Uterus (tissue), 4 donors: Measurements from ENCODE around the gene SH3PXD2A. TPM values are rescaled to one million over a fixed set of nuclear protein-coding genes. Genes with fewer than 3 reads are reported as not detected.

ENCODE experiments used
- DNase-seq, 2 donors: peaks; one replicate each; pipeline ENCODE4 v3.0.0-alpha.2; 2019 to 2020
- H3K27ac ChIP-seq, 2 donors: fragments of 200-600 bp; sonication (generic); 1 replicate in 1 of 2; 2 replicates in 1 of 2; pipeline ENCODE4 v1.5.1; 2016 to 2018
- H3K27me3 ChIP-seq, 2 donors: fragments of 200-600 bp; sonication (generic); one replicate each; pipeline ENCODE4 v1.5.1; 2018 to 2019; ENCODE audit warnings: control low read depth in 1 of 2
- H3K36me3 ChIP-seq, 2 donors: fragments of 200-600 bp; sonication (generic); one replicate each; pipeline ENCODE4 v1.5.1; 2019; ENCODE audit warnings: control low read depth in 1 of 2
- H3K4me1 ChIP-seq, 2 donors: fragments of 200-600 bp; sonication (generic); one replicate each; pipeline ENCODE4 v1.5.1; 2018 to 2019; ENCODE audit warnings: control low read depth in 1 of 2
- H3K4me3 ChIP-seq, 2 donors: fragments of 200-600 bp; sonication (generic); 1 replicate in 1 of 2; 2 replicates in 1 of 2; pipeline ENCODE4 v1.5.1; 2018 to 2019; ENCODE audit warnings: mild to moderate bottlenecking in 1 of 2
- H3K9me3 ChIP-seq, 2 donors: fragments of 200-600 bp; sonication (generic); one replicate each; pipeline ENCODE4 v1.5.1; 2019; ENCODE audit warnings: control low read depth in 1 of 2
- CTCF ChIP-seq, 4 experiments: fragments of 200-600 bp in 2 of 4; fragments of 450-650 bp in 2 of 4; sonication (generic) in 2 of 4; IDR thresholded peaks; one replicate each; pipeline ENCODE4 v1.5.1; 2016 to 2019; ENCODE audit warnings: antibody characterized with exemption in 4 of 4, mild to moderate bottlenecking in 2 of 4, moderate library complexity in 1 of 4
- POLR2A ChIP-seq, 2 donors: fragments of 450-650 bp; IDR thresholded peaks; one replicate each; pipeline ENCODE4 v1.6.1; 2016; ENCODE audit warnings: antibody characterized with exemption in 2 of 2, mild to moderate bottlenecking in 1 of 2, moderate library complexity in 1 of 2
- intact Hi-C: fragments of 100-400 bp; cut with DNase I; formaldehyde crosslinking; loops from one replicate; pipeline ENCODE4 v1.15.1; 2023; ENCODE audit warnings: low total_unique reads
- total RNA-seq, 4 donors: library from RNA; depleted of rRNA in 3 of 4; stranded (reverse); fragments of >200 nt in 3 of 4; gene quantifications; one replicate each; pipeline versions ENCODE4 v1.1.0 to v1.2.4, GENCODE V29; 2014 to 2023
- donor health status: DM: yes; HTN: yes; CAD: no.

Gene SH3PXD2A
- total RNA-seq, 4 donors from 2014 or later, result 12.6 to 117 (median 46.6) TPM

- TF ChIP-seq POLR2A (IDR thresholded peaks at IDR 0.05) (no peak), CTCF (IDR thresholded peaks at IDR 0.05) (no peak)
- no peak overlapping the region for H3K4me3 ChIP-seq
- DNase-seq, result peak in 1 of 2 donors; percentile 9
- no peaks in the 10 kb centered on the region for H3K9me3 ChIP-seq
- H3K4me1 ChIP-seq, result peaks cover 6 to 18% of the 10 kb centered on the region in 2 donors
- H3K27me3 ChIP-seq, result no peaks in the 10 kb centered on the region
- H3K27ac ChIP-seq, result peak overlapping the region in 1 of 2 donors; percentile 24
- H3K36me3 ChIP-seq, result no peaks in the 10 kb centered on the region
- intact Hi-C loops, result no loop called here
Measured at GRCh38 chr10:103550229-103550628, 305.1 kb downstream of the SH3PXD2A start.

- no peak for DNase-seq
- intact Hi-C loops, result no loop called here
- no peak overlapping the region for H3K4me3 ChIP-seq
- TF ChIP-seq CTCF (IDR thresholded peaks at IDR 0.05), result no peak
- no peak for TF ChIP-seq POLR2A (IDR thresholded peaks at IDR 0.05)
- peaks cover 6 to 8% of the 10 kb centered on the region in 2 donors for H3K4me1 ChIP-seq
- H3K9me3 ChIP-seq, result no peaks in the 10 kb centered on the region
- no peaks in the 10 kb centered on the region for H3K27me3 ChIP-seq
- H3K36me3 ChIP-seq, result no peaks in the 10 kb centered on the region
- peak overlapping the region in 1 of 2 donors; percentile 24 for H3K27ac ChIP-seq
Measured at GRCh38 chr10:103549349-103549685, 306.1 kb downstream of the SH3PXD2A start.

GRCh38 chr10:103548581-103549348 is 306.6 kb downstream of the SH3PXD2A start:
- TF ChIP-seq POLR2A (IDR thresholded peaks at IDR 0.05) (no peak), CTCF (IDR thresholded peaks at IDR 0.05) (no peak)
- Histone ChIP-seq H3K27me3 (no peaks in the 10 kb centered on the region), H3K27ac (peak overlapping the region; percentile 24 to 73), H3K4me3 (no peak overlapping the region), H3K36me3 (no peaks in the 10 kb centered on the region), H3K9me3 (no peaks in the 10 kb centered on the region), H3K4me1 (peaks cover 6 to 10% of the 10 kb centered on the region in 2 donors)
- intact Hi-C loops, result no loop called here
- peak in 1 of 2 donors; percentile 11 for DNase-seq

- TF ChIP-seq CTCF (IDR thresholded peaks at IDR 0.05) (no peak), POLR2A (IDR thresholded peaks at IDR 0.05) (no peak)
- peaks cover 6 to 15% of the 10 kb centered on the region in 2 donors for H3K4me1 ChIP-seq
- intact Hi-C loops, result no loop called here
- no peaks in the 10 kb centered on the region for H3K36me3 ChIP-seq
- H3K9me3 ChIP-seq, result no peaks in the 10 kb centered on the region
- H3K4me3 ChIP-seq, result no peak overlapping the region
- H3K27me3 ChIP-seq, result no peaks in the 10 kb centered on the region
- H3K27ac ChIP-seq, result peak overlapping the region; percentile 73 to 84
- DNase-seq, result peak in 1 of 2 donors; percentile 2
Measured at GRCh38 chr10:103548006-103548405, 307.4 kb downstream of the SH3PXD2A start.

GRCh38 chr10:103547391-103547946 is 307.9 kb downstream of the SH3PXD2A start:
- Histone ChIP-seq H3K27me3 (no peaks in the 10 kb centered on the region), H3K4me1 (peaks cover 6 to 15% of the 10 kb centered on the region in 2 donors), H3K4me3 (no peak overlapping the region), H3K27ac (peak overlapping the region; percentile 73 to 84), H3K36me3 (no peaks in the 10 kb centered on the region), H3K9me3 (no peaks in the 10 kb centered on the region)
- intact Hi-C loops, result no loop called here
- DNase-seq, result peak; percentile 52 to 64
- TF ChIP-seq POLR2A (IDR thresholded peaks at IDR 0.05) (no peak), CTCF (IDR thresholded peaks at IDR 0.05) (no peak)
